K562 (cell line): ENCODE data around the gene SLC38A2. TPM values are rescaled to one million over a fixed set of nuclear protein-coding genes. Genes with fewer than 3 reads are reported as not detected.
A peak's percentile ranks its signal among the peaks of the same experiment; 100 is the strongest.

Experiments used
- AFF4 ChIP-seq: sonication (generic); formaldehyde crosslinking; IDR thresholded peaks from 2 replicates; pipeline ENCODE4 v1.8.0; 2023; ENCODE audit warnings: mild to moderate bottlenecking, missing genetic modification reagents
- ATF1 ChIP-seq, 2 experiments: fragments of 450-650 bp in 1 of 2; IDR thresholded peaks; 2 replicates each; pipeline ENCODE4 v1.6.1; 2016; ENCODE audit warnings: missing compliant biosample characterization in 1 of 2, missing genetic modification characterization in 1 of 2
- BCOR ChIP-seq: fragments of 450-650 bp; IDR thresholded peaks from 2 replicates; pipeline ENCODE4 v1.6.1; 2016
- CTBP1 ChIP-seq: fragments of 450-650 bp; IDR thresholded peaks from 2 replicates; pipeline ENCODE4 v1.6.1; 2016; ENCODE audit warnings: borderline replicate concordance
- ELF2 ChIP-seq: fragments of 250-450 bp; sonication (Bioruptor Pico); IDR thresholded peaks from 2 replicates; pipeline ENCODE4 v1.5.0; 2021; ENCODE audit warnings: mild to moderate bottlenecking
- HES1 ChIP-seq: fragments of 450-650 bp; IDR thresholded peaks from 2 replicates; pipeline ENCODE4 v1.6.1; 2016; ENCODE audit warnings: low read depth, mild to moderate bottlenecking, moderate library complexity
- LCOR ChIP-seq: sonication (generic); formaldehyde crosslinking; IDR thresholded peaks from 2 replicates; pipeline ENCODE4 v1.8.0; 2022; ENCODE audit warnings: mild to moderate bottlenecking, missing genetic modification reagents
- MEF2D ChIP-seq: conservative IDR thresholded peaks from 2 replicates; pipeline ENCODE4 v1.6.1; 2016; ENCODE audit warnings: low read depth, missing genetic modification characterization, missing compliant biosample characterization
- NCOA2 ChIP-seq, 2 experiments: fragments of 450-650 bp; IDR thresholded peaks; 2 replicates each; pipeline ENCODE4 v1.6.1; 2018; ENCODE audit warnings: mild to moderate bottlenecking in 2 of 2, moderate library complexity in 1 of 2; ENCODE audit not compliant: partially characterized antibody in 2 of 2
- NR2F6 ChIP-seq: fragments of 450-650 bp; formaldehyde crosslinking; IDR thresholded peaks from 2 replicates; pipeline ENCODE4 v1.4.0; 2020; ENCODE audit warnings: mild to moderate bottlenecking
- PHB ChIP-seq: fragments of 250-450 bp; sonication (Bioruptor Pico); IDR thresholded peaks from 2 replicates; pipeline ENCODE4 v1.5.0; 2021
- POLR2A ChIP-seq: fragments of 450-650 bp; conservative IDR thresholded peaks from 2 replicates; pipeline ENCODE4 v1.6.1; 2016
- TAF1 ChIP-seq: IDR thresholded peaks from 2 replicates; pipeline ENCODE4 v1.6.1; 2011; ENCODE audit warnings: mild to moderate bottlenecking, low read length, moderate library complexity; ENCODE audit not compliant: insufficient read depth, control insufficient read depth, severe bottlenecking; ENCODE audit errors: extremely low read depth
- TEAD4 ChIP-seq, 2 experiments: sonication (generic) in 1 of 2; formaldehyde crosslinking in 1 of 2; IDR thresholded peaks; 2 replicates each; pipeline versions ENCODE4 v1.6.1 to v1.8.0; 2012 to 2022; ENCODE audit warnings: borderline replicate concordance in 1 of 2, inconsistent platforms in 1 of 2, low read length in 1 of 2, mild to moderate bottlenecking in 1 of 2, missing genetic modification reagents in 1 of 2
- THAP12 ChIP-seq: fragments of 250-450 bp; sonication (Bioruptor Pico); IDR thresholded peaks from 2 replicates; pipeline ENCODE4 v1.9.0; 2021; ENCODE audit warnings: mild to moderate bottlenecking, inconsistent platforms
- ZNF239 ChIP-seq: fragments of 250-450 bp; sonication (Bioruptor Pico); IDR thresholded peaks from 2 replicates; pipeline ENCODE4 v1.4.0; 2020; ENCODE audit warnings: mild to moderate bottlenecking
- ZNF740 ChIP-seq, 3 experiments: fragments of 200-800 bp in 1 of 3; sonication (Bioruptor generic) in 1 of 3; sonication (generic) in 1 of 3; formaldehyde crosslinking in 1 of 3; IDR thresholded peaks; 2 replicates each; pipeline versions ENCODE4 v1.6.1 to v1.8.0; 2016 to 2022; ENCODE audit warnings: mild to moderate bottlenecking in 2 of 3, missing compliant biosample characterization in 2 of 3, missing genetic modification characterization in 2 of 3, missing genetic modification reagents in 1 of 3
- ZZZ3 ChIP-seq: fragments of 450-650 bp; IDR thresholded peaks from 2 replicates; pipeline ENCODE4 v1.6.1; 2016; ENCODE audit warnings: antibody characterized with exemption, mild to moderate bottlenecking, moderate library complexity
- polyA plus RNA-seq, 8 experiments: library from polyadenylated mRNA; depleted of rRNA in 4 of 8; stranded (reverse) in 5 of 8; unstranded in 3 of 8; fragments of >200 nt; fragmentation: Nextera tagmentation in 2 of 8; fragmentation: Illumina TruSeq in 1 of 8; extraction: Ambion mirVana in 2 of 8; extraction: Trizol in 1 of 8; gene quantifications; 2 replicates each; pipeline versions ENCODE4 v1.2.1 to v1.2.3, GENCODE V29; 2011 to 2014; ENCODE audit warnings: inconsistent platforms in 1 of 8, missing spikeins in 1 of 8
- total RNA-seq, 7 experiments: library from RNA; depleted of rRNA in 6 of 7; stranded (reverse); fragments of >200 nt in 6 of 7; fragmentation: Illumina TruSeq in 2 of 7; extraction: Trizol in 2 of 7; gene quantifications; 2 replicates each; pipeline versions ENCODE4 v1.2.1 to v1.2.3, GENCODE V29; 2011 to 2021; ENCODE audit warnings: low replicate concordance in 1 of 7

Gene SLC38A2
- total and polyA plus RNA-seq, 9 of the 15 experiments (the other 6 are each of a cell fraction or from before 2014, with no cell fraction given) = 98.7 to 292 (median 143) TPM

GRCh38 chr12:46370792-46371717 is 1.5 kb downstream of the SLC38A2 start (continued):
- TF ChIP-seq AFF4 = peak; percentile 94
- TF ChIP-seq CTBP1 = peak; percentile 86; the same call in 1 of the 2 replicates
- peak; percentile 78 for TF ChIP-seq POLR2A
- TF ChIP-seq NR2F6 (CRISPR knock-in tag) = no peak
- no peak for TF ChIP-seq TEAD4 (IDR thresholded peaks at IDR 0.05; ENCODE audit: low read length)
- TF ChIP-seq TEAD4 (CRISPR knock-in tag; IDR thresholded peaks at IDR 0.05; ENCODE audit: borderline replicate concordance) = no peak
- no peak for TF ChIP-seq MEF2D (tag)
- no peak for TF ChIP-seq HES1
- peak; percentile 69; the same call in 1 of the 2 replicates for TF ChIP-seq THAP12 (CRISPR knock-in tag)
- peak; percentile 57; the same call in 1 of the 2 replicates for TF ChIP-seq ZNF740 (CRISPR knock-in tag; IDR thresholded peaks at IDR 0.05)
- no peak for TF ChIP-seq ZNF740 (tag; IDR thresholded peaks at IDR 0.05)
- no peak for TF ChIP-seq ELF2 (CRISPR knock-in tag)
- TF ChIP-seq ZNF239 (CRISPR knock-in tag) = peak; percentile 8; the same call in 1 of the 2 replicates
- TF ChIP-seq LCOR (CRISPR knock-in tag) = 0 out of 2 replicates have a peak, but pooled peaks have one; percentile 16
- TF ChIP-seq NCOA2 (IDR thresholded peaks at IDR 0.05; ENCODE audit: partially characterized antibody in 2 of 2) = no peak
- TF ChIP-seq PHB = 0 out of 2 replicates have a peak, but pooled peaks have one; percentile 54
- TF ChIP-seq TAF1 = peak; percentile 44
- TF ChIP-seq ATF1 (CRISPR knock-in tag; IDR thresholded peaks at IDR 0.05) = no peak
- peak; percentile 82 for TF ChIP-seq ATF1 (tag; IDR thresholded peaks at IDR 0.05)
- no peak for TF ChIP-seq BCOR
- TF ChIP-seq ZZZ3 = no peak
